ENCODE measurements around the gene IRX2.

- TF ChIP-seq POLR2AphosphoS5 (IDR thresholded peaks at IDR 0.05): no peak
- TF ChIP-seq POLR2A (IDR thresholded peaks at IDR 0.05): no peak
Observed at GRCh38 chr5:2764581-2764980, 13.1 kb upstream of the IRX2 start.

Measured in transverse colon (tissue), 3 donors.